Stimulated activated CD4-positive, alpha-beta T cell treated with anti-CD3 and anti-CD28 coated beads, Interleukin-2, amount 100 ng/mL, for 24 hours (primary cell): ENCODE measurements around the gene NAMPT.
"Not testable (repeated sequence)": the region's sequence is repeated elsewhere in the genome, so short reads cannot be mapped to it uniquely, and the experiment has no call there.

Experiments
- DNase-seq, 2 donors: peaks; one replicate each; pipeline ENCODE4 v3.0.0-alpha.2; 2020

Gene NAMPT

DNA sequence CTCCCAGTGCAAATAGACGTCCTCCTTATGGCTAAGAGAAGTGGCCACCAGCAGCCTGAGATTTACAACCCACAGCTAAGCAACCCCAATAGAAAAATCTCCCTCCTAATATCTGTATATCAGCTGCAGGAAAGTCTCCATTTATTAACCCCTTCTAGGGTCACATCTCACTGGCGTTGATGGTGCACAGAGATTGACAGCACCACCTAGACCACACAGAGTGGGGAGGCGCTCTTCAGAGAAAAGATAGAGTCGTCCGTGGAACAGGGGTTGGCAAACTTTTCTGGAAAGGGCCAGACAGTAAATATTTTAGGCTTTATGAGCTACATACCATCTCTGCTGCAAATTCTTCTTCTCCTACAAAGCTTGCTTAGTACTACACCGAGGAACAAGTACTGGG, 60.0 kb downstream of the NAMPT start:
- DNase-seq: no peak

DNA sequence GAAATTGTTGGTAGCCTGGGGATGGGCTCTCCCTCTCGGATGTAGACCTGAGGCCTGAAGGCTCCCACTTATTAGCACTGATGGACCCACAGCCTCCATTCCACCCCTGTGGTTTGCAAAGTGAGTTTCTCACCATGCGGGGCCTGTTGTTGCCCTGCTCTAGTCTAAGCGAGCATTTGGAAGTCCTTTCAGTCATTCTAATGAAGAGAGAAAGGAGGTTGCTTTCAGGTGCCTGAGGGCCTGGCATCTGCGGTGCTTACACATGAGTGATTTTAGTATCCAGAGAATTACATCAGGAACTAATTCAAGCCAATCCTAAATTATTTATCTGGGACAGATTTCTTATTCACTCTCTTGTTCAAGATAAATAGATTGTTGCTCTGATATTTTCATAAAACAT, 61.6 kb downstream of the NAMPT start:
- DNase-seq: no peak

DNA sequence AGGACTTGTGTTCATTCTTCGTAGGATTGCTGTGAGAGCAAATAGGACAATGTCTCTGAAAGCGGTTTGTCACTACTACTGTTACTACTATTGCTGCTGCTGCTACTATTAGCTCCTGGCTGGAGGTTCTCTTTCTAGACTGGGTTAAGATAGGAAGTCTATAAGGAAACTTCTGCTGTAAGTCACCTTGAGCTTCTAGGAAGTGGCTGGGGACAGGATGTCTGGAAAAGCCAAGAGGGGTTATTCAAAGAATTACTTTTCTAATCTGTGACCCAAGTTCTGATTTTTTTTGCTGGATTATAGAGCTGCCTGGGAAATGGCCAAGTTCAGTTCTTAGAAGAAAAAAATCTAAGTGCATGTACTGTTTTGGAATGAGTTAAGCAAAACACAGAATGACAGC, 62.2 kb downstream of the NAMPT start:
- DNase-seq: no peak

DNA sequence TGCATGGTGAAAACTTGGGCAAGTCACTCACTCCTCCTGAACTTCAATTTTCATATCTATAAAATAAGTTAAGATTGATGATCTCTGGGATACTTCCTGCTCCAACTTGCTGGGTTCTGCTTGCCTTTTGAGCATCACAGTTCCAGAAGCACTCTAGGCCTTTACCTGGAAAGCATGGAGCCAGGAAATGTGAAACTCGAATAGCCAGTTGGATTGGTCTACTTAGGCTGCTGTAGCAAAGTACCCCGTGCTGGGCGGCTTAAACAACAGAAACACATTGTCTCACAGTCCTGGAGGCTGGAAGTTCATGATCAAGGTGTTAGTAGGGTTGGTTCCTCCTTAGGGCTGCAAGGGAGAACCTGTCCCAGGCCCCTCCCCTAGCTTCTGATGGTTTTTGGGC, 64.5 kb downstream of the NAMPT start:
- no peak for DNase-seq

DNA sequence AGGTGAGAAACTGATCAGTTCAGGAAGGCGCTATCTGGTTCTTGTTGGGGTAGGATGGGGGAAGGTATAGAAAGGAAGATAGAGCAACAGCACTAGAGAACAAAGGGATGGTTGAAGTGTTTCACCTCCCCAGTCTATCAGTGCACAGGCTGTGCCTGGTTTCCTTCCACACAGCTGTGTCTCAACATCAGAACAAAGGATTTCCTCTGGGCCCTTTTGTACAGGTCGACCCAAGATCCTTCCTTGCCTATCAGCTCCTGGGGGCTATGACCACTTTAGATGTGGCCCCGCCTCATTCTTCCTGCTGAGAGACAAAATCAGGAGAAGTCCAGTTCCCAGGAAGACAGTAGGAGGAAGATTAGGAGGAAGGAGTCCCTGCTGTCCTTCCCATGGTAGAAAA, 65.6 kb downstream of the NAMPT start:
- DNase-seq: no peak

DNA sequence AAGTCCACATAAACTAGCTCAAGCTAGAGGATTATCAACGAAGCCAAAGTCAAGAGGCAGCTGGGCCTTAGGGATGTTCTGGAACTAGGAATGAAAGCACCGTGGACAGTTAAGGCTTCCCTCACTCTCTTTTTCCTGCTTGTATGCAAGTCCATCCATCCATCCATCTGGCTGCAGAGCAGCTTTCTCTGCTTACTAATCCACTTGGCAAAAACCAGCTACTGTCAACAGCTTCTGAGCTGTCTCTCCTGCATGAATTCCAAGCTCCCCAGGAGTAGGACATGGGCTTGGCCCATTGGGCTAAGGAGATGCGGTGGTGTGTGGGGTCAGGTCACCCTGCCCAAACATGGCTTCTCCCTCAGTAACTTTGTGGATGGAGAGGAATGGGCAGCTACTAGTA, 66.2 kb downstream of the NAMPT start:
- DNase-seq: no peak

DNA sequence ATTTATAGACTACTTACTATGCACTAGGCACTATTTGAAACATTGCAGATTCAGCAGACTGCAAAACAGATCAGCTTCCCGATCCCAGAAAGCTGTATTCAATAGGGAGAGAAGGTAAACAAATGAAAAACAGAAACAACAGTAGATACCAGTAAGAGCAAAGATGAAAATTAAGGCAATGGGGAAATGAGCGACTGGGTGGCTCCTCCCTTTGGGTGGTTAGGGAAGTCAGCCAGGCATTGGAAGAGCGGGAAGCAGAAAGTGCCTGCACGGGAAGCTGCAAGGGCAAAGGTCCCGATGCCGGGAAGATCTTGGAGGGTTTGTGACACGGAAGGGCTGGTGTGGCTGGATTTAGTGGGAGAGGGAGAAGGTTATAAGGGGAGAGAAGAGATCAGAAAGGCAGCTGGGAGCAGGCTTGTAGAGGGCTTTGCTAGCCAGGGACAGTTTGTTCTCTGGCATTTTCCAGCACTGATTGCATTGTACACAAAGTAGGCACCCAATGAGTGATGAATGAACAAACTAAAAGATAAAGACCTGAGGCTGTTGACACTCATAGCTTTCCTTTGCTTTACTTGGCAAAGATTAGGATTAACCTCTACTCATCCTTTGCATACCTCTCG, 67.8 kb downstream of the NAMPT start:
- no peak for DNase-seq

DNA sequence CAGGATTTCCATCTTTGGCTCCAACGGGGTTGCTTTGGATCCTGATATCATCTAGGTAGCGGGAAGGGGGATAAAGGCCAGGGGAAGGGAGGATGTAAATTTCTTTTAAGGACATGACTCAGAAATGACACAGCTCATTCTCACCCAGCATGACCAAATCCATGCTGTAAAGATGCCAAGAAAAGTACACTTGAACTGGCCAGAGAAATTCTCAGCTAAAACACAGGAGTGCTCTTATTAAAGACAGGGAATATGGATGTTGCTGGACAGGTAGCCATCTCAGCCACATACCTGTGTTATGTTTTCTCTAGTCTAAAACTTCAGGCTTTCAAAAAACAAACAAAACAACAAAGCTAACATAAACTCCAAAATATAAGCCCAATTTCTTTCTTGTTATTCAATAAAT, 68.3 kb downstream of the NAMPT start:
- no peak for DNase-seq

DNA sequence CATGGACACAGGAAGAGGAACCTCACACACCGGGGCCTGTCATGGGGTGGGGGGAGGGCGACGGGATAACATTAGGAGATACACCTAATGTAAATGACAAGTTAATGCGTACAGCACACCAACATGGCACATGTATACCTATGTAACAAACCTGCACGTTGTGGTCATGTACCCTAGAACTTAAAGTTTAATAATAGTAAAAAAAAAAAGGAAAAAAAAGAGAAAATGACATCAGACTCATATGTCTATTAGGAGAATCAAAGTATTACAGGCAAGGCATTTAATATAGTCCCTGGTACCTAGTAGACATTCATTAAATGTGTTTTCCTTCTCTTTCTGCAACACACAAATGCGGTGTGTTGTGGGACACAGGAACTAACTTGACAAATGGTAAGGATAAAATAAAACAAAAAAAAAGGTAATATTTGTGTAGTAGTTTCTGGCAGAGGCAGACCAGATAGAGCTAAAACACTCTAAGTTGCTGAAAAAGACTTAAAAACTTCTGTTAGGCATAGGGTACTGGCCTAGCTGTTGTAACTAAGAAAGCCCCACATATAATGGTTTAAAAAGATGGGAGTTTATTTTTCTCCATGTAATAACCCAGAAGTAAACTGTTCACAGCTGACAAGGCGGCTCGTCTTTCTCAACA, 68.8 kb downstream of the NAMPT start:
- no peak for DNase-seq

DNA sequence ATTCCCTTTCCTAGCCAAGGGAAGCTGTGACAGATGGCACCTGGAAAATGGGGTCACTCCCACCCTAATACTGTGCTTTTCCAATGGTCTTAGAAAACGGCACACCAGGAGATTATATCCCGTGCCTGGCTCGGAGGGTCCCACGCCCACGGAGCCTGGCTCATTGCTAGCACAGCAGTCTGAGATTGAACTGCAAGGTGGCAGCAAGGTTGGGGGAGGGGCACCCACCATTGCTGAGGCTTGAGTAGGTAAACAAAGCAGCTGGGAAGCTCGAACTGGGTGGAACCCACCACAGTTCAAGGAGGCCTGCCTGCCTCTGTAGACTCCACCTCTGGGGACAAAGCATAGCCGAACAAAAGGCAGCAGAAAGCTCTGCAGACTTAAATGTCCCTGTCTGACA, 75.8 kb downstream of the NAMPT start:
- DNase-seq: not testable (repeated sequence)

DNA sequence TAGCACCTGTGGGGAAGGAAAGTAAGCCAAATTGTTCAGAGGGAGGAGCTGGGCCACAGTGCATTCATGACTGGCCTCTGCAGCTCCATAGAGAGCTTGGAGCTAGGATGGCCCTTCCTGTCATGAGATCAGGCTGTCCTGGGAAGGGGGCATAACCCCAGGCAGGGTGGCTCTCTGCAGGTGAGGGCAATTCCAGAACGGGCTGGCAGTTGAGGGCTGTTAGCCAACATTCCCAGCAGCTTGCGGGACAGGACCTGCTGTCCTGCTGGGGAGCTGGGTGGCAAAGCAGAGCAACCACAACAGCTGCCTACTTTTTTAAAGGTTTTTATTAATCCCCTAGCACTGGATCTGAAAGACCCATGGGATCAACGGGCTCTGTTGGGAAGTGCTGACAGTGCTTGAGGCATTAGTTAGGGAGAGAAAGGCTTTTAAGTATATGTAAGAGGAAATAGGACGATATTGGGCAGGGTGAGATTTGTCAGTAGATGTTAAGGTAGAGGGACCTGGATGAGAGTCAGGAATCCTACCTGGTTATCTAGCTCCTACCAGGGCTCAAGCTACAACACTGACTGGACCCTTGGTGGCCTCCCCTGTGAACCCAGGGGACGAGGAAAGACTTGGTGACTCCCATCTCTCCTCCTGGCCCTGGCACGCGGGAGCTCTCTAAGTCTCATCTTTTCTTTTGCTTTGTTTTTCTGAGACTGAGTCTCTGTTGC, 77.8 kb downstream of the NAMPT start:
- DNase-seq: no peak

DNA sequence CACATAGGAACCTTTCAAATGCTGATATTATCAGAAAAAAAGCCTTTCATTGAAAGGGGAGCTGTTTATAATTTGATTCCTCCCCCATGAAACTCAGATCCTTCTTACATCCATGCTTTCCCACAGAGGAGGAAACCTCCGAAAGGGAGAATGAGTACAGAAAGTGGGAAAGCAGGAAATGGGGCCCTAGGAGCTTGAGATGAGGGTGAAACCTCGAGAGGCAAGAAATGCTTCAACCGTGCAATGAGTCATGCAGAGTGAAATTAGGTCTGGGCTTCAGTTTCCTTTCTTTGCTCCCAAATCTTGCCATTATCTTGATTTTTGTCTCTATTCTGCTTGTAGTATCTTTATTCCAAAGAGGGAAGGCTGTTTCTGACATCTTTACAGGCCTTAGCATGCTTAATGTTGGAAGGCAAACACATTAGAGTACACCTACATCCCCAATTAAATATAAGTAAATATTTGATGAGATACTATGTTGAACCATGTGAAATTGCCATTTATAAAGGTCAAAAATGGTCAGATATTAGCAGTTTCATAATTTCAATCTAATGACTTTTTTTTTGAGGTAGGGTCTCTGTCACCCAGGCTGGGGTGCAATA, 79.1 kb downstream of the NAMPT start:
- no peak for DNase-seq

DNA sequence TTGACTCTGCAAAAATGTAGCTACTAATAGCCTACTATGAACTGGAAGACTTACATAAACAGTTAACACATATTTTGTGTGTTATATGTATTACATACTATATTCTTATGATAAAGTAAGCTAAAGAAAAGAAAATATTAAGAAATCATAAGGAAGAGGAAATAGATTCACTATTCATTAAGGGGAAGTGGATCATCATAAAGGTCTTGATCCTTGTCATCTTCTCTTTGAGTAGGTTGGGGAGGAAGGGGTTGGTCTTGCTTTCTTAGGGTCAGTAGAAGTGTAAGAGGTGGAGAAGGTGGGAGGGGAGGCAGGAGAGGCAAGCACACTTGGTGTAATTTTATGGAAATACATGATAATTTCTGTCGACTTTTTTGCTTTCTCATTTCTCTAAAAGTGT, 81.3 kb downstream of the NAMPT start:
- no peak for DNase-seq

DNA sequence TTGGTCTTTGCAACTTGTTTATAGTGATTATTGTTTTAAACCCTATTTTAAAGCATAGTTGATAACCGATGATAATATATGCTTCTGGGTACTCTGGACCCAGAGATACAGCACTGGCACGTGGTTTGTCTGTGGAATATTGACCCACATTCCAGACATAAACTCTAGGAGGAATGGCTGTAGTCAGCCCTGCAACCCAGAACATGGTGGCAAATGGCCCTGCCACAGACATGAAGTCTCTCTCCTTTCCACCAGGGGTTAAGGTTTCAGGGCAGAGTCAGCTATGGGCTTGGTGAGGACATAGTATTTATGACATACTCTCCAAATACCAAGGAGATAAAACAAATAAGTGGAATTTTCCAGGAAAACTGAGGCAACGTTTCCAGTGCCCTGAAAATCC, 83.6 kb downstream of the NAMPT start:
- no peak for DNase-seq

DNA sequence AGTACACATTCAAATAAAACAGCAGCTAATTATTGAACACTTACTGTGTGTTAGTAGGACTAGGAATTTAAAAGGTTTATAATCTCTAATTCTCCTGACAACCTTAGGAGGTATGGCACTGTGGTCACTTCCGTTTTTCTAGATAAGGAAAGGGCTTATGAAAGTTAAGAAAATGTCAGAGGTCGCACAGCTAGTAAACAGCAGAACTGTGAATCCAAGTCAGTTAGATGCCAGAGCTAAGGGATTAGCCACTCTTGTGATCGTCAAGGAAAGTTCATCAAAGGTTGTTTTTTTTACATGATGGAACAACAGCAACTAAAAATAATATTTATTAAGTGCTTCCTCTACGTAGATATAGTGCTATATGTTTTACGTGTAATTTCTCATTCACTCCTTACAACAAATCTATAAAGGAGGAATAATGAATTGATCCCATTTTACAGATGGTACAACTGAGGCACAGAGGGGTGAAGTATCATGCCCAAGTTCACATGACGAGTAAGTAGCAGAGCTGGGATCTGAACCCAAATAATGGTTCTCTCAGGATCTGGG, 84.9 kb downstream of the NAMPT start:
- no peak for DNase-seq

DNA sequence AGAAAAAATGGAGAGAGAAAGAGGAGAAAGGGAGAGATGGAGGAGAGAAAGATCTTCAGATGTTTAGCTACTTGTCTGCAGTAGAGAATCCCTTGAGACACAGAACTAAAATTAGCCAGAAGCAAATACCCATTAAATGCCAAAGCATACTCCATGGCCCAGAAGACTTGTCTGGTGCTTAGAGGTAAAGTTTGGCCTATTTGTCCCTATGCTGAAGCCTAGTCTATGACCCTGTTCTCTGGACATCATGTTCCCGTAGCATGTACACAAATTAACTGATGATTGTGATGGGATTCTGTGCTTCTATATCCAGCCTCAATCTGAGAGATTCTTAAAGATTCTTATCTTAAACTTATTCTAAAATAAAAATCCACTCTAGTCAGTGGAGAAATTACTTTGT, 85.8 kb downstream of the NAMPT start:
- no peak for DNase-seq
